Stimulated activated CD4-positive, alpha-beta T cell treated with anti-CD3 and anti-CD28 coated beads, Interleukin-15, amount 100 ng/mL, for 48 hours (primary cell): Measurements from ENCODE around the gene RAB34.

Experiments
- DNase-seq, 2 donors: peaks; one replicate each; pipeline ENCODE4 v3.0.0-alpha.2; 2020; ENCODE audit warnings: low read depth in 2 of 2

RAB34 gene

DNA sequence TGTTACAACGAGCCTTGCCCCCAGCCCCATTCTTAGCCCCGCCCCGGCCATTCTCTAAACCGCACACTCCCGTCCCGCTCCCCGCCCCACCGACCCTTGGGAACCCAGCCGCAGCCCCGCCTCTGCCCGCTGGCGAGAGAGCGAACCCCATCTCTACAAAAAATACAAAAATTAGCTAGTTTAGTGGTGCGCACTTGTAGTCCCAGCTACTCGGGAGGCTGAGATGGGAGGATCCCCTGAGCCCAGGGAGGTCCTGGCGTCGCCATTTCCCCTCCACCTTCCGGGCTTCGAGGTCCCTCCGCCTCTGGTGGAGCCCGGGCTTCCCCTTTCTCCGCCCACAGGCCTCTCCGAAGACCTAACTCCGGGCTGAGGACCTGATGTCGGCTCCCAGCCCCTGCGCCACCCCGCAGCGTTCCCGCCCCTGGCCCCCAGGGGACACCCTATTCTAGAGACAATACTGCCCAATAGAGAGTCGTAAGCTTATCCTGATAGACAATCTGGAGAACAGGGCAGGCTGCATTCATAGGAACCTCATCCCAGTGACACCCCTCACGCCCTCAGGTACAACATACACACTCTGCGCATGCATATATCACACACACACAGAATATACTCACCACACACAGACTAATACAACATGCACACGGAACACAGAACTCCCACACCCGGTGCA, 5.5 kb downstream of the RAB34 start:
- peak in 1 of 2 donors; percentile 57 for DNase-seq

- no peak for DNase-seq
Observed at GRCh38 chr17:28711723-28712031, 6.0 kb downstream of the RAB34 start, which contains the start of gene PROCA1. Gene PROCA1, minus strand, starts transcription at chr17:28711888. Its CDS starts 228 bp downstream, at chr17:28711660.

DNA sequence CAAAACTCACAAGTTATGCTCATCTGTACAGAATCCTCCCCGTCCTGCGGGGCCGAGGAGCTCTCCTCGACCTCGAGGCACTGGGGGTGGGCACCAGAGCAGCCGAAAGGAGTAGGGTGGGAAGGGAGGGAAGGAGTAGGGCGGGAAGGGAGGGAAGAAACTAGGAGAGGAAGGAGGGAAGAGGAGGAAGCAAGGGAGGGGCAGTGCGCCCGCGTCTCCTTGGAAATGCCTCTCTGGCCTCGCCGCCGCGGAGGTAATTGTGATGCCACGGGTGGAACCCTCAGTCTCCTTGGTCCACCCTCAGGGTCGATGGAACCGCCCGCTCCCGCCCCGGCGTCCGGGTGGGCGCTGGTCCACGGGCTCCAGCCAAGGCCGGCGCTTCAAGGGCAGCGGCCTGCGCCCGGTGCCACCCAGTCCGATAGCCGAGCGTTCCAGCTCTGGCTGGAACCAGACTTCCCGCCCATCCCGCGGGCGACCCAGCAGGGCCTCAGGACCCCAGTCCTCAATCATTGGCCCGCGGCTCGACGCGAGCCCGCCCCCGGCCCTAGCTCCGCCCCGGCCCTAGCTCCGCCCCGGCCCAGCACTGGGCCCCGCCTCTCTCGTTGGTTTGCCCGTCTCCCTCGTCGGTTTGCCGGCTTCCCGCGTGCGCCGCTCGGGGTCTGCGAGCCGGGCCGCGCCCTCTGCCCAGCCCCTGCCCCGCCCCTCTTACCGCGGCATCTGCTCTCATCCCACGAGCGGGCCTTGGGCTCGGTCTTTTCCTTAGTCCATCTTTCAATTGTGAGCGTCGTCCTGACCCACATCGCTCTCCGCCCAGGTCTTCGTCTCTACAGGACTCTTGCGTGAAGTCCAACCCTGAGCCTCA, 6.6 kb downstream of the RAB34 start:
- DNase-seq: peak; percentile 79 to 88

DNA sequence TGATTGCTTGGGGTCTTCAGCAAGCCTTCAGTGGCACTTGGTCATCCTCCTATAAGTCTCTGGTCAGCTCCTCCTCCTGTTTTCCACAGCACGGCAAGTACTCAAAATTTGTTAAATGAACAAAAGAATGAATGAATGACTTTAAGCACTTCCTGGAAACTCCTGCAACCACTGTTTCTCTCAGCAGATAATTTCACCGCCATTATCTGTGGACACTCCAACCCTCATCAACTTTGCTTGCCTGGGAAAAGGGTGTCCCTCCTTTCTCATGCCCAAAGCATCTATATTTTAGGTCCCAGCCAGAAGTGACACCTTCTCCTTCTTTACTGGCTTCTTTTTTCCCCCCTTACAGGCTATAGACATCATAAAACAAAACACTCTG, 10.3 kb downstream of the RAB34 start:
- no peak for DNase-seq

DNA sequence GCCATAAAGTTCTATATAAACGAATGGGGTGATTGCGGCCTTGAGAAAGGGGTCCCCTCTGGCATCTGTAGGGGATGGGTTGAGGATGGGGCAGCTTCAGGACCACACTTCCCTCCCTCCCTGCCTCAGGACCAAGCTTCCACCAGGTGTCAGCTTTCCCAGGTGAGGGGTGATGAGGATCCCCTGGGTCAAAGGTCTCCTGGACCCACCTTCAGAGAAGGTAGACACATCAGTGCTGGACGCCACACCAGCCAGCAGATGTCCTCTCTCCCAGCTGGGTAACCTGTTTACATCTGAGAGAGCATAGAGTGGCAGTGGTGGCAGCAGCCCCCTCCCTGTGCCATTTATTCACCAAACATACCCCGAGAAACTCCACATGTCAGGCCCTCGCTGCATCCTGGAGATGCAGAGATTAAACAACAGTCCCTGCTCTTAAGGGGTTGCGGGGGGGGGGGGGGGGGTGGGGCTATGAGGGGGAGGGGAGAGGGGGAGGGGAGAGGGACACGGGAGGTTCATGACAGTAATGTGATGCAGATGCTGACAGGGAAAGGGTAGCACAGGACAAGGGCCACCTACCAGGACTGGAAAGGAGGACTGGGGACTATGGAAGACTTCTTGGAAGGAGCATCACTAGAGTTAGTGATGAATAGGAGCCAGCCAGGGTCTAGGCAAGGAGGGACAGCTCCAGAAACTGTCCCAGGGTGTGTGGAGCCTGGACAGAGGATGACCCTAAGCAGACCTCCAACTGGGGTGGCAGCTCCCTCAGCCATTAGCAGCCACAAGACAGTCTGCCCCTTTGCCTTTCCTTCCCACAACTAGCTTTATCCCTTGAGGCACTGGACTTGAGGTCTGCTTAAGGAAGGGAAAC, 11.0 kb downstream of the RAB34 start:
- DNase-seq: no peak

GRCh38 chr17:28705728-28706334, 11.8 kb downstream of the RAB34 start:
- DNase-seq: no peak

DNA sequence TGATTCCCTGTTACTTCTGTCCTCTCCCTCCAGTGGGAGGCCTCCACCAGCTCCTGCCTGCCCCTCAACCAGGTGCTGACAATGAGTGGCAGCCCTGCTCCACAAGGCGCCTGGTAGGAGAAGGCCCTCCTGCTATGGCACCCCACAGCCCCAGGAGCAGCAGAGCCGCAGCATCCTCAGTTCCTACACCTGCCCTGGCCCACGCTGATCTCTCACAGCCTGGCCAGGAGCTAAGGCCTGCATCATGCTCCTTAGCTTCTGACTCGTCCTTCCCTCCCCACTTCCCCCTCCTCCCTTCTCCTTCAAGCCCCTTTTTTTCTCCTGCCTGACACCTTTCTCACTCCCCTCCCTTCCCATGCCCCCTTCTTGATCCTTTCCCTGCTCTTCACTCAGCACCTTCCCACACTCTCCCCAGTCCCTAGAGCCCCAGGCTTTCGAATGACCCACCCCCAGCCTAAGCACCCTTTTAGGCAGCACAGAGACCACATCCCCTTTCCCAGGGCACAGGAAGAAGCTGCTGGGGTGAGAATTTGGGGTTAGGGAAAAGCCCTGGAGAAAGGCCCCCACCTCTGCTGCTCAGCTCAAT, 12.5 kb downstream of the RAB34 start:
- no peak for DNase-seq

DNA sequence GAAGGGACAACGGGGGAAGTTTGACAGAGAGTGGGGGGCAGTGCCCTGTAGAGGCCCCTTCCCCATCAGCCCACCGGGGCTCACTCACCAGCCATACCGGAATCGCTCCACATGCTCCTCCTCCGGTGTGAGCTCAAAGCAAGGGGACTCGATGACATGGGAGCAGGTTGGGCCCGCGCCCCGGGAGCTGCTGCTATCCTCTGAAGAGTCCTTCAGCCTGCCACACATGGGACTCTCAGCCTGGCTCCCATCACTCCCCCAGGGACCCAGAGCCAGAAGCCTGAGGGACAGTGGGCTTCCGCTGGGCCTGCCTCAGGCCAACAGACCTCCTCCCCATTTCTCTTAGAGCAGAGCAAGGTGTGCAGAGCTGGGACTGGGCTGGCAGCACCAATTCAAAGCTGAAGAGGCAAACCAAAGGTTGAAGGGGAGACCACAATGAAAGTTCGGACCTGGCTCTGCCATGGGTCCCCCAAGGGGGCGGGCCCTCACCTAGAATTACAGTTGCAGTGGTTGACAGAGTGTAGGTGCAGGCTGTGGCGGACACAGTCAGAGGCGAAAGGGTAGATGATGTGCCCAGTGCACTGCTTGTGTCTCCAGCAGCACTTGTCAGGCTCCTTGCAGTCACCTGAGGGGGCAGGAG, 13.3 kb downstream of the RAB34 start:
- DNase-seq: no peak

GRCh38 chr17:28703552-28704218, 14.0 kb downstream of the RAB34 start:
- DNase-seq: no peak

DNA sequence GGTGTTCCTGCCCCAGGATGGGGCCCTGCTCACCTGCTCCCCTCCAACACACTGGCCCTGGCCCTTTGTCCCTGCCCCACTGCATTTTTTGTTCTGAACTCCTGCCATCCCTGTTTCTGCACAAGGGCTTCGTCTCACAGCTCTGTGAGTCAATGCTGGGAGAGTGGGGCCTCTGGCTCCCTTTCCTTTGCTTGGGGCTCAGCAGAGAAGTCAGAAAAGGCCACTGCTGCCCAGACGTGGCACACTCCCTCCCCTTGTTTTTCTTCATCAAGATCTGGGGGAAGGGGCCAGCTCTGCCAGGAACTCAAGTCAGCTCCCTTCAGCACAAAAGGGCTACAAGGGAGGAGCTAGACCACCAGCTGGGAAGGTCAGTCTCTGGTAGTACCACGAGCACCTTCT, 14.9 kb downstream of the RAB34 start:
- DNase-seq: no peak

GRCh38 chr17:28702026-28702751, 15.5 kb downstream of the RAB34 start:
- DNase-seq: no peak

GRCh38 chr17:28700830-28701492, 16.7 kb downstream of the RAB34 start:
- DNase-seq: no peak

GRCh38 chr17:28700278-28700677, 17.4 kb downstream of the RAB34 start:
- DNase-seq: no peak

- DNase-seq: no peak
Observed at GRCh38 chr17:28698253-28698941, 19.3 kb downstream of the RAB34 start.

DNA sequence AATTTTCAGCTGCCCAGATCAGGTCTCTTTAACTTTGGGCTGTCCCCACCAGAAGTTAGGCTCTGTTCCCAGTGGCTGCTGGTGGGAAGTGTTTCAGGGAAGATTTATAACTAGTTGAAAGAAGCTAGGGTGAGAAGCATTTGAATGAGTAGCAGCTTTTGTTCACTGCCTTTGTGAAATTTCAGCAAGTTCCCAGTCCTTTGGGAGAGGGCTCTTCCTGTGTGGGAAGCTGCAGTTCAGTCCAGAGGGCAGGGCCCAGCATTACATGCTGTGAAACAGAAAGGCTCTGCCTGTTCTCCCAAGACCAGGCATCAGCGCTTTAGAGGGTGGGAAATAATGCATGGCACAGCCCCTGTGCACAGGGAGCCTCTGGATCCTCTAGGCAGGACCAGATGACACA, 23.8 kb downstream of the RAB34 start:
- no peak for DNase-seq

DNA sequence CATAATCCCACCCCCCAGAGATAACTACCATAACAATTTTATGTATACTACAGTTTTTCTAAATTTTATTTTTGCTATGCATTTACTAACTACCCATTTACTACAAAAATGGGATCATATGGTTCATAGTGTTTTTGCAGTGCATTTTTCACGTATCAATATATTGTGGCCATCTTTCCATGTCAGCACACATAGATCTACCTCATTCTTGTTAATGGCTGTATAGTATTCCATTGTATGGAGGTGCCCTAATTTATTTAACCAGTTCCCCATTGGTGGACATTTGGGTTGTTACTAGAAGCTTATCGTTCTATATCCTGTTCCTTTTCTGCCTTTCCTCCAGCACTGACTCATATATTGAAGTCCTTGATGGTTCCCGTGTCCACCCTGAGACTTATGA, 28.7 kb downstream of the RAB34 start:
- DNase-seq: no peak

GRCh38 chr17:28688481-28688880, 29.2 kb downstream of the RAB34 start:
- DNase-seq: no peak

- DNase-seq: no peak
Observed at GRCh38 chr17:28686296-28686695, 31.4 kb downstream of the RAB34 start.

DNA sequence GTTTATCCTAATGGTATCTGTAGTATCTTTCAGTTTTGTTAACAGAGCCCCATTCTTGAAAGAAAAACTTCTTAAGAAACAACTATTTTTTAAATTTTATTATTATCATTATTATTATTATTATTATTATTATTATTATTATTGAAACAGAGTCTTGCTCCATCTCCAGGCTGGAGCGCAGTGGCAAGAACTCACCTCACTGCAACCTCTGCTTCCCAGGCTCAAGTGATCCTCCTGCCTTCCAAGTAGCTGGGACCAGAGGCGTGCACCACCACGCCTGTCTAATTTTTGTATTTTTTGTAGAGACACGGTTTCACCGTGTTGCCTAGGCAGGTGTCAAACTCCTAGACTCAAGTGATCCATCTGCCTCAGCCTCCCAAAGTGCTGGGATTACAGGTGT, 32.3 kb downstream of the RAB34 start:
- DNase-seq: no peak
